H54 (cell line): ENCODE measurements around the gene RDM1.

Source experiments
- DNase-seq: peaks from one replicate; pipeline ENCODE4 v3.0.0; 2011; ENCODE audit warnings: low spot score, mixed read lengths; ENCODE audit not compliant: insufficient read length
- FAIRE-seq: peaks from 3 replicates; lab custom pipeline; 2011; peaks lifted over from hg19 to GRCh38; lab: Jason Lieb, UNC
- POLR2A ChIP-seq: IDR thresholded peaks from 2 replicates; pipeline ENCODE4 v1.6.1; 2011; ENCODE audit warnings: low read depth, mild to moderate bottlenecking, low read length

The RDM1 gene

DNA sequence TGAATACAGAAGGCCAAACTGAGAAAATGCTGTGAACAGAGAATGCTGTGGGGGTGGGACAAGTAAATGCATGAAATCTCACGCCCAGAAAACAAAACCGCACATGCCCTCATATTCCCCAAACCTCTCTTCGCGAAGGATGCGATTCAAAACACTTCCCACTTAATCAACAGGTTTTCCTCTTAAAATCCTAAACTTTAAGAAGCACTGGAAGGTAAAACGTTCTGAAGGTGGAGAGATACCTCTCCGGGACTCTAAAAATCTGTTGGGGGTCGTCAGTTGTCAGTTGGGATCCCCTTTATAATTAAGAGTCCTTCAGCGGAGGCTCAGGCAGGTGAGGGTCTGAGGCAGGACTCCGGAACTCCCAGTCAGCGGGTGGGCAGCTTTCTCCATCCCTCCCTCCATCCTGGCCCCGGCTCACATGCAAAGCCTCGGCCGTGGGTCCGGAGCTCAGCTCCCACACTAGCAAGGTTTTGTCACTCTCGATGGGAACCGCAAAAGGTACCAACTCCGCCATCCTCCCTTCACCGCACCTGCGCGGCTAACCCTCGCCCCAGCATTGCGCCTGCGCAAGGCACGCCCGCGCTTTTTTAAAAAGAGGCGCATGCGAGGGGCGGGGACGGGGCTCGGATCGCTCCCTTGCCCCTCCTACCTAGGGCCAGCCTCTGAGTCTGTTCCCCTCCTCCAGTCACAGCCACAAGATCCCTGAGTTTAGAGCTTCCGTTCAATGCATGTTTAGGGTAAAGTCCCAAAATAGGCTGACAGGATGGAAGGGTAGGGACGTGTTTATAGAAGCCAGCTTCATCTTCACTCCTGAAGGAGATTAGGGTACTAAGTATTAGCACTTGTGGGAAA is at the start of gene RDM1:
Gene RDM1, minus strand, starts transcription at position 563 of the 855 bp plus-strand sequence. Its CDS starts 46 bp downstream, at position 517.
- peak; percentile 82 for TF ChIP-seq POLR2A
- DNase-seq: peak; percentile 92
- no peak for FAIRE-seq

- DNase-seq (no peak), FAIRE-seq (no peak)
- TF ChIP-seq POLR2A: no peak
Measured at GRCh38 chr17:35978346-35978745, 47.8 kb upstream of the RDM1 start.

DNA sequence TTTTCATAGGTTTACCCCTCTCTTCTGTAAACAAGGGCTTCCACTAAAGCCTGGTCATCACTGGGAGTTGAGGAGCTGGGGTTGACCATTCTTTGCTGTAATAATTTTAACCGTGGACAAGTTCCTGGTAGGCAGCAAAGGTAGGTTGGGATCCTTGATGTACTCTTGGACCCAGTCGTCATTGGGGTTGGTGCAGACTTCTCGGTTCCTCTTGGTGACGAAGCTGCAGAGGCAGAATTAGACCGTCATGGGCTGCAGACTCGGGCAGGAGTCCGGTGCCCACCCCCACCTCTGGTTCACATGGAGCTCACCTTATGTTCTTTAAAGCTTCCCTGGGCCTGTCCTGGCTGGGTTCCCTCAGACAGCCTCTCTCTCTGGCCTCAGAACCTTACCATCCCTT is 46.9 kb upstream of the RDM1 start:
- FAIRE-seq (no peak), DNase-seq (no peak)
- TF ChIP-seq POLR2A: no peak

DNA sequence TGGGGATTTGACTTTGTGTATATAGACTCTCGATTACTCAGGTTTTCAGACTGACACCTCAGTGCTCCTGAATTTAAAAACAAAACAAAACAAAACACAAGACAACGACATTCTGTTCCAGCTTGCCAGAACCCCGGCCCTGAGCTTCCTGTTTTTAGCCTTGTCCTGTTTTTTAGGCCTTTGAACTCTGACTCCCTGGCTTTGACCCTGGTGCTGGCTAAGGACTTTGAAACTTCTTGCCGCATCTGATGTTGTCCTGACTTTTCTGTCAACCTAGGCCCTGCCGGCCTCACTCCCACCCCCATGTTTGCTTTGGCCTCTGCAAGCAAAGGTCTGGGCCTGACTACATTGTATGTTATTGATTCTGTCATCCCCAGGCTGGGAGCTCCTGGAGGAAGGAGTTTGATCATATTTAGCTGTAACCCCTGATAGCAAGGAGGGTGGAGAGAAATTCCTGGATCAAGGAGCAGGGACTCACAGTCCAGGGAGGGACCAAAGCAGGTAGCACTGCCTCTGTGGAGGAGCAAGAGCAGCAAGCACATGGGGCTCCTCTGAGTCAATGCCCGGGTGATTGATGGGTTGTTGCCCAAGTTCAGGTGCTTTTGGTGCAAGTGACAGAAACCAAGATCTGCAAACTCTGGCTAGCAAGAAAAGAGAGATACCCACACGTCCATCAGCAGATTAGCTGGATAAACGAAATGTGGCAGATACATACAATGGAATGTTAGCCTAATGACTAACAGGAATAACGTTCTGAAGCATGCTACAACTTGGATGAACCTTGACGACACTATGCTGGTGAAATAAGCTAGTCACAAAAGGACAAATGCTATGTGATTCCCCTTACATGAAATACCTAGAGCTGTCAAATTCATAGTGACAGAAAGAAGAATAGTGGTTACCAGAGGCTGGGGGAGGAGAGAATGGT is 43.0 kb upstream of the RDM1 start:
- DNase-seq: no peak
- TF ChIP-seq POLR2A: no peak
- no peak for FAIRE-seq

- FAIRE-seq (no peak), DNase-seq (no peak)
- no peak for TF ChIP-seq POLR2A
Measured at GRCh38 chr17:35972945-35973332, 42.4 kb upstream of the RDM1 start.

GRCh38 chr17:35972535-35972934 is 42.0 kb upstream of the RDM1 start:
- FAIRE-seq (no peak), DNase-seq (no peak)
- TF ChIP-seq POLR2A: no peak

- DNase-seq (no peak), FAIRE-seq (no peak)
- no peak for TF ChIP-seq POLR2A
Measured at GRCh38 chr17:35972066-35972465, 41.5 kb upstream of the RDM1 start.

DNA sequence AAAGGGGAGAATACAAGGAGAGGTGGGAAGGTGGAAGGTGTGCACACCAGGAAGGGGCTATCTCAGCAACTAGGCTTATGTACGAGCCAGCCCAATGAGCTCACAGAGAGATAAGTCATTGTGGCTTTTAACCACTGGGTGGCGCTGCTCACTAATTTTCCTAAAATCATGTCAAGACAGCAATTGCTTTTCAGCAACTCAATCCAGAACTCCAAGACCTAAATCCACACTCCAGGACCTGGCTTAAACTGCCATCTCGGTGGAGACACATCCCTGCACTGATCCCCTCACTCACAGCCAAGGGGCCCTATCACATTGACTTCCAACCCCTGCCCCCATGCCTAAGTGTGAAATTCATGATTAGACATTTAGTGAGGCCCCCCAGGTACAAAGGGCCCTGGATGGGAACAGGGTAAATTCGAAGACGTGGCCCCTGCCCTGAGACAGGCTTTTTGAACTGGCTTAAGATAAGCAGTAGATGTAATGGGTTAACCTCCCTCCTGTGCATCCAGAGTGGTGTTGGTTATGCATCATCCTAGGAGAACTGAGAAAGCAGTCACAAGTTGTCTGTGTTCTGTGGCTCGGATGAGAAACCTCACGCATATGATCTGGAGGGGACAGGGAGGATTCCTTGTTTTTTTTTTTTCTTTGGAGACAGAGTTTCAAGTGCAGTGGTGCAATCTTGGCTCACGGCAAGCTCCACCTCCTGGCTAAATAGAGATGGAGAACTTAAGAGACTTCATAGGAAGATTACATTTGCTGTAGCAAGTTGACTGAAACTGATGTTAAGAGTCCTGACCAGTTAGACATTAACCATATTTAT is 39.2 kb upstream of the RDM1 start:
- FAIRE-seq (no peak), DNase-seq (peak; percentile 46)
- no peak for TF ChIP-seq POLR2A

GRCh38 chr17:35968520-35969054 is 38.0 kb upstream of the RDM1 start:
- no peak for FAIRE-seq
- no peak for DNase-seq
- TF ChIP-seq POLR2A: no peak

DNA sequence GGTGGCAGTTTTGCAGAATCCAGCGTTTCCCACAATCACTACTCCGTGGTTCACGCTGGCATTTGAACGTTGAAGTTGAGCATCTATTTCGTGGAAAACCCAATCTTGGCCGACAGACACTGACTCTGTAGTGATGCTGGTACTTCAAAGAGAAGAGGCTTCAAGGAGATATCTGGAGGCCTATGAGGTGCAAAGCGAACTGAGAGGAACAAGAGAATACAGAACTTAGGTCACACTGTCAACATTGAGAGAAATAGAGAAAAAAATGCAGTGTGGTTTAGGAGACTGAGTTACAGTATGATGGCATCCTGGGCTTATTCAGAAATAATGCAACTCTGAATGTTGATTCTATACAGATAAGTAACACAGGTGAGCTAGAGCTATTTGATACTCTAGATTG is 34.7 kb upstream of the RDM1 start:
- no peak for FAIRE-seq
- no peak for DNase-seq
- no peak for TF ChIP-seq POLR2A

- DNase-seq (no peak), FAIRE-seq (no peak)
- TF ChIP-seq POLR2A: no peak
Measured at GRCh38 chr17:35963663-35964062, 33.1 kb upstream of the RDM1 start.

GRCh38 chr17:35953720-35954119 is 23.1 kb upstream of the RDM1 start:
- FAIRE-seq (no peak), DNase-seq (no peak)
- TF ChIP-seq POLR2A: no peak

GRCh38 chr17:35949401-35949800 is 18.8 kb upstream of the RDM1 start:
- FAIRE-seq (no peak), DNase-seq (no peak)
- TF ChIP-seq POLR2A: no peak
